ENCODE measurements around the gene GRAMD1C. TPM values are rescaled to one million over a fixed set of nuclear protein-coding genes. Genes with fewer than 3 reads are reported as not detected.

Gene GRAMD1C
- total RNA-seq, 2 experiments from 2014 or later: 0.29 to 0.61 TPM

DNA sequence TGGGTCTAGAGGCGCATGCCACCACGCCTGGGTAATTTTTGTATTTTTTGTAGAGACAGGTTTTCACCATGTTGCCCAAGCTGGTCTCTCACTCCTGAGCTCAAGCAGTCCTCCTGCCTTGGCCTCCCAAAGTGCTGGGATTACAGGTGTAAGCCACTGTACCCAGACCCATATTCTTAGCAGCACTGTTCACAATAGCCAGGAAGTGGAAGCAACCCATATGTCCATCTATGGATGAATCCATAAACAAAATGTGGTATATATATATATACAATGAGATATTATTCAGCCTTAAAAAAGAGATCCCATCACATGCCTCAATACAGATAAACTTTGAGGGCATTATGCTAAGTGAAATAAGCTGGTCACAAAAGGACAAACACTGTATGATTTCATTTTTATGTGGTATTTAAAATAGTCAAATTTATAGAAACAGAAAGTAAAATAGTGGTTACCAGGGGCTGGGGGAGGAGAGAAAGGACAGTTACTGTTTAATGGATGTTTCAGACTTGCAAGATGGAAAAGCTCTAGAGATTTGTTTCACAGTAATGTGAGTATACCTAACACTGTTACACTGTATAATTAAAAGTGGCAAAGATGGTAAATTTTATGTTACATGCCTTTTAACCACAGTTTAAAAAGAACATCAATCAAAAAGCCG, 35.7 kb upstream of the GRAMD1C start:
- no peak for DNase-seq
- Mint-ChIP-seq H3K9me3 (no peaks in the 10 kb centered on the region), H3K27me3 (no peaks in the 10 kb centered on the region), H3K4me1 (ENCODE audit: low read depth) (peaks cover 5% of the 10 kb centered on the region), H3K27ac (peak overlapping the region; percentile 30), H3K4me3 (no peak overlapping the region), H3K36me3 (ENCODE audit: low read depth) (peaks cover 15% of the 10 kb centered on the region)
- ChIA-PET CTCF (interaction anchor here (0.6 to 2.1 kb wide), 5 partner anchors 13 to 401 kb away, joined by 3 to 12 read pairs (median 4); partner anchors contain the start of gene GRAMD1C), POLR2A (no interaction called here)
- intact Hi-C loops (cut with micrococcal nuclease): no loop called here
- no peak for ATAC-seq
- TF ChIP-seq, protein P1, sequence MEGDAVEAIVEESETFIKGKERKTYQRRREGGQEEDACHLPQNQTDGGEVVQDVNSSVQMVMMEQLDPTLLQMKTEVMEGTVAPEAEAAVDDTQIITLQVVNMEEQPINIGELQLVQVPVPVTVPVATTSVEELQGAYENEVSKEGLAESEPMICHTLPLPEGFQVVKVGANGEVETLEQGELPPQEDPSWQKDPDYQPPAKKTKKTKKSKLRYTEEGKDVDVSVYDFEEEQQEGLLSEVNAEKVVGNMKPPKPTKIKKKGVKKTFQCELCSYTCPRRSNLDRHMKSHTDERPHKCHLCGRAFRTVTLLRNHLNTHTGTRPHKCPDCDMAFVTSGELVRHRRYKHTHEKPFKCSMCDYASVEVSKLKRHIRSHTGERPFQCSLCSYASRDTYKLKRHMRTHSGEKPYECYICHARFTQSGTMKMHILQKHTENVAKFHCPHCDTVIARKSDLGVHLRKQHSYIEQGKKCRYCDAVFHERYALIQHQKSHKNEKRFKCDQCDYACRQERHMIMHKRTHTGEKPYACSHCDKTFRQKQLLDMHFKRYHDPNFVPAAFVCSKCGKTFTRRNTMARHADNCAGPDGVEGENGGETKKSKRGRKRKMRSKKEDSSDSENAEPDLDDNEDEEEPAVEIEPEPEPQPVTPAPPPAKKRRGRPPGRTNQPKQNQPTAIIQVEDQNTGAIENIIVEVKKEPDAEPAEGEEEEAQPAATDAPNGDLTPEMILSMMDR (IDR thresholded peaks at IDR 0.05): no peak

DNA sequence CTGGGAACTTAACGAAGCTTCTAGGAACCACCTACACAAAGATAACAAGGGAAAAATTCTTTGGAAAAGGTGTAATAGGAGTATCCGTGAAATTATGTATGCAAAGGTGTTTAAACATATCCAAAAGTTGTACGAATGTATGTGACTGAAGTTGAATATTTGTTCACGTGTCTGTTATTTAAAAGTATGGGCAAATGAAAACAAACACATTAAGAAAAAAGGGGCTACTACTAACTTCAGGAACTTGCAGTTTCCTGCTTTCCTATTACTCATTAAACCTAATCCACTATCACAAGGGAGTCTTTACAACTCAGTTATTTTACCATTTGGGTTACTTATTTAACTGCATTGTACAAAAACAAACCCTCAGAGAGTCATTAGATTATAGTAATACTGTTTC, 33.9 kb upstream of the GRAMD1C start:
- ATAC-seq (no peak), DNase-seq (no peak)
- intact Hi-C loops (cut with micrococcal nuclease): no loop called here
- peak overlapping the region; percentile 15 for H3K27ac Mint-ChIP-seq
- ChIA-PET POLR2A (no interaction called here), CTCF (no interaction called here)
- H3K27me3 Mint-ChIP-seq: no peaks in the 10 kb centered on the region
- peaks cover 16% of the 10 kb centered on the region for H3K36me3 Mint-ChIP-seq (ENCODE audit: low read depth)
- TF ChIP-seq, protein P1 (IDR thresholded peaks at IDR 0.05): no peak
- H3K4me1 Mint-ChIP-seq (ENCODE audit: low read depth): peaks cover 5% of the 10 kb centered on the region
- H3K4me3 Mint-ChIP-seq: no peak overlapping the region
- no peaks in the 10 kb centered on the region for H3K9me3 Mint-ChIP-seq

DNA sequence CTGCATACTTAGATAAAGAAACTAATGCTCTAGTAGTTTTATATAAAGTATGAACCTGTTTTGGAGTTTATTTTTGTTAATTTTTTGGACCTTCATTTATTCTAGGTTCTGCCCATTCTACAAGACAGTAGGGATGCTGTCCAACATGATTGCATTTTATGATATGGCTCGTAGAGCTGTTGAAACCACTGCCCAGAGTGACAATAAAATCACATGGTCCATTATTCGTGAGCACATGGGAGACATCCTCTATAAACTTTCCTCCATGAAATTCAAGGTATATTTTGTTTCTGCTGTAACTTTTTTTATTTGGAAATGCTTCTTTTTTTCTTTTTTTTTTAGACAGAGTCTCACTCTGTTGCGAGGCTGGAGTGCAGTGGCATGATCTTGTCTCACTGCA, 33.3 kb upstream of the GRAMD1C start:
- POLR2A ChIA-PET: no interaction called here
- Mint-ChIP-seq H3K27ac (no peak overlapping the region), H3K36me3 (ENCODE audit: low read depth) (peaks cover 16% of the 10 kb centered on the region), H3K27me3 (no peaks in the 10 kb centered on the region), H3K9me3 (no peaks in the 10 kb centered on the region), H3K4me1 (ENCODE audit: low read depth) (peaks cover 5% of the 10 kb centered on the region), H3K4me3 (no peak overlapping the region)
- DNase-seq: no peak
- no peak for ATAC-seq
- CTCF ChIA-PET: interaction anchor here (1.4 kb wide), 1 partner anchor 69 kb away, joined by 5 read pairs; no protein-coding TSS in a partner anchor
- TF ChIP-seq, protein P1 (IDR thresholded peaks at IDR 0.05): no peak
- intact Hi-C loops (cut with micrococcal nuclease): no loop called here

DNA sequence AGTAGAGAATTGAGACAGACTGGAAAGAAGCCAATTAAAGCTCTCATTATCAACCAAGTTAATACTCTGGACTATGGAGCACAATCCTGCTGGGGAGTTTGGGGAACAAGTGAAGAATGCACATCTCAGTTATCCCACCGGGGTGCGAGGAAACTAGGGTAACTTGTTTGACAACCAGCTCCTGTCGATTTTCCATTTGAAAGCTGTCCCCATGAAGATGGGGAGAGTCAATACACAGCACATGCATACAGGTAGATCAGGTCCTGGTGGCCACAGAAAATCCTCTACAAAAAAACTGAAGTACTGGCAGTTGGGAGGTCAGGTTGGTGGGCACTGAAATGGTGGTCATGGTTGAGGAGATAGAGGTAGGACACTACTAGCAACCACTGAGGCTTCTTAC, 25.7 kb upstream of the GRAMD1C start:
- intact Hi-C loops (cut with micrococcal nuclease): no loop called here
- DNase-seq (no peak), ATAC-seq (no peak)
- CTCF ChIA-PET: interaction anchor here (1.0 kb wide), 1 partner anchor 77 kb away, joined by 3 read pairs; no protein-coding TSS in a partner anchor
- H3K4me3 Mint-ChIP-seq: no peak overlapping the region
- TF ChIP-seq, protein P1 (IDR thresholded peaks at IDR 0.05): no peak
- no peaks in the 10 kb centered on the region for H3K4me1 Mint-ChIP-seq (ENCODE audit: low read depth)
- H3K27me3 Mint-ChIP-seq: no peaks in the 10 kb centered on the region
- POLR2A ChIA-PET: no interaction called here
- no peak overlapping the region for H3K27ac Mint-ChIP-seq
- H3K9me3 Mint-ChIP-seq: no peaks in the 10 kb centered on the region
- H3K36me3 Mint-ChIP-seq (ENCODE audit: low read depth): peaks cover 10% of the 10 kb centered on the region

DNA sequence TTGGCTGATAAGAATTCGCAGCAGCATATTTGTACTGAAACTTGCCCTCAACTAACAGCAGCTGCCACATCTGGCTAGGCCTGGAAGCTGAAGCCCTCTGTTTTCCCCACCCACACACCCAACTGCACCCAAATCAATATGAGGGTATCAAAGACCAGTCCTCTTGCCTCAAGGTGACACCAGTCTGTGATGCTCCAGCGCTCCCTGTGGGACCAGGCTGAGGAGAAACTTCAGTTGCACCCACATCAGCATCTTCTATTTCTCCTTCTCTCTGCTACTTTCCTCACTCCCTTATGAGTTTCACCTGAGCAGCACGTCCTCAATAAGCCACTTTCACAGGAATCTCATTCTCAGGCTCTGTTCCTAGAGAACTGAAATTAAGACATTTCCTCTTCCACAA, 18.7 kb upstream of the GRAMD1C start:
- no peak for ATAC-seq
- ChIA-PET POLR2A (no interaction called here), CTCF (no interaction called here)
- no peaks in the 10 kb centered on the region for H3K27me3 Mint-ChIP-seq
- DNase-seq: no peak
- no peaks in the 10 kb centered on the region for H3K9me3 Mint-ChIP-seq
- no peak overlapping the region for H3K27ac Mint-ChIP-seq
- TF ChIP-seq, protein P1 (IDR thresholded peaks at IDR 0.05): no peak
- no peak overlapping the region for H3K4me3 Mint-ChIP-seq
- no peaks in the 10 kb centered on the region for H3K4me1 Mint-ChIP-seq (ENCODE audit: low read depth)
- no peaks in the 10 kb centered on the region for H3K36me3 Mint-ChIP-seq (ENCODE audit: low read depth)
- intact Hi-C loops (cut with micrococcal nuclease): no loop called here
